Fibroblast of skin of right biceps (primary cell): ENCODE results near the gene ACTL8.
A peak's percentile ranks its signal among the peaks of the same experiment; 100 is the strongest.

Source experiments
- DNase-seq: peaks from one replicate; pipeline ENCODE4 v3.0.0-alpha.2; 2013

The ACTL8 gene, protein sequence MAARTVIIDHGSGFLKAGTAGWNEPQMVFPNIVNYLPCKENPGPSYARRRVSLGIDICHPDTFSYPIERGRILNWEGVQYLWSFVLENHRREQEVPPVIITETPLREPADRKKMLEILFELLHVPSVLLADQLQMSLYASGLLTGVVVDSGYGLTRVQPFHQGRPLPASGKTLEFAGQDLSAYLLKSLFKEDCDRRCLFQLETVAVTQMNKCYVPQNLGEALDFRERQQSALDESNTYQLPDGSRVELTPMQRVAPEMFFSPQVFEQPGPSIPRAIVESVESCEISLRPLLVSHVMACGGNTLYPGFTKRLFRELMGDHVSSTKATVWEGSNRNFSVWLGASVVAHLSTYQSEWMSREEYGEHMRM

DNA sequence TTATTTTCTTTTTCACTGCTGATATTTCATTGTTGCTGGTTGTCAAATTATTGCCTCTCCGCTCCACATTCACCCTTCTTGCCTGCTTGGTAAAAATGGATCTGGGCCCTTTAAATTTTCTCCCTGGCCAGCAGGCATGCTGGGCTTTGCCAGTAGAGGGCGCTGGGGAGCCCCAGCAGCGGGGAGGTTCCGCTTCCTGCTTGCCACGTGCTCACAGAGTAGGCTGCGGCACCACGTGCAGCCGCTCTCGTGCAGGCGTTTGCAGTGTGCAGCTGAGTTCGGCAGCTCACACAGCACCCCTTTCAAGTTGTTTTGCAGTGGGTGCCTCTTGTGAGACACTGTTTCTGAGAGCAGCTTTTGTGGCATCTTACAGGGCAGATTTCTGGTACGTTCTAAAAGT is at the start of gene ACTL8:
TSS of gene ACTL8 (plus strand) at position 214 of the 400 bp plus-strand sequence. CDS start 67,676 bp downstream, outside the sequence.
- no peak for DNase-seq

DNA sequence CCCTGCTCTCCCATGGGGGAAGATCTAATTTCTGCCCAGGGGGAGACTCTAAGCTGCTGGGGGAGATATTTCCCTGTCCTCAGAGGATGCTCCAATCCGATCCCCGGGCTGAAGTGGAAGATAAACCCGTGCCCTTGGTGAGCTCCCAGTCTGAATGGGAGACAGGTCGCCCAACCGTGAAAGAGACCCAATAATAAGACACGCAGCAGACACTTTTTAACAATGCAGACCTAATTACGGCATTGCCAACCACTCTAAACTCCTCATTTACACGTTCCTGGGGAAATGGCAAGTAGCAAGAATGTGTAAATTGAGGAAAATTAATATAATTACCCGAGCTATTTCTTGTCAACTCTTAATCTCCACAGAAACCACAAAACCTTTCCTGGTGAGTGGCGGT is 48.7 kb upstream of the ACTL8 start:
- no peak for DNase-seq

DNA sequence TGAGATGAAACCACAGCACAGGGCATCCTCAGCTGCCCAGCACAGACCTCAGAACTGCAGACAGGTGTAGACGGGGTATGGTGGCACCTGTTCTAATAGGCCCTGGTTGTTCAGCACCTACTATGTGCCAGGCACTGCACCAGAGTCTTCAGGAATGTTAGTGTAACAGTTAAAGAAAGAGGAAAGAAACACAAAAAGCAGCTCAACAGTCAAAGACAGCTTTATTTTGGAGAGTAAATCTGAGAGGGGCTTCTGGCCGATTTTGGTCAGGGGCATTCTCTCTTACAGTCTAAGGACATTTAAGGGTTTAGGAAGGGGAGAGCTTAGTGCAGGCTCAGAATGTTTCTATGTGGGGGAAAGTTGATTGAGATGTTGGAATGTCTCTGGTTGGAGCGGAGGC is 45.2 kb upstream of the ACTL8 start:
- DNase-seq = no peak

DNA sequence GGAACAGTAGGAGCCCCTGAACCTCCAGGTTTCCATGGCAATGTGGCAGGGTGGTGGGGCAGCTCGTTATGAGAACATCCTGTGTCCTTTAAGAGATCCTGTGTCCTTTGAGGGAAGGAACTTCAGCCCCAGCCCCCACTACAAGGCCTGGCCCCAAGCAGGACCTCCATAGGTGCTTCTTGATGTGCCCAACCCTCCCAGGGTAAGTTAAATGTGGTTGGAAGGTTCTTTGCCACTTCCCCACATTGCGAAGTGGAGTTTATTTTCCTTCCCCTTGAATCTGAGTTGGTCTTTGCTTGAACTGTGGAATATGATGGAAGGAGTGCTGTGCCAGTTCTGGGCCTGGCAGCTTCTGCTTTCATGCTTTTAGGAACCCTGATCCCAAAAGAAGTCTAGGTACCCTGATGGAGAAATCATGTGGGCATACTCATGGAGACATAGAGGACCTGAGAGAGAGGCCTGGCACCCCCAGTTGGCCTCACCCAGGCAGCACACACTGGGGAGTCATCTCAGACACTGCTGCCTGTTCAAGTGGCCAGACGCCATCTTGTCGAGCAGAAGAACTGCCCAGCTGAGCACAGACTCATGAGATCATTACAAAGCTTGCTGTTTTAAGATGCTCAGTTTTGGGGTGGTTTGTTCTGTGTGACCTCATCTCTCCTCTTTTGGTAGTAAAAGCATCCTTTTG is 44.1 kb upstream of the ACTL8 start:
- no peak for DNase-seq

DNA sequence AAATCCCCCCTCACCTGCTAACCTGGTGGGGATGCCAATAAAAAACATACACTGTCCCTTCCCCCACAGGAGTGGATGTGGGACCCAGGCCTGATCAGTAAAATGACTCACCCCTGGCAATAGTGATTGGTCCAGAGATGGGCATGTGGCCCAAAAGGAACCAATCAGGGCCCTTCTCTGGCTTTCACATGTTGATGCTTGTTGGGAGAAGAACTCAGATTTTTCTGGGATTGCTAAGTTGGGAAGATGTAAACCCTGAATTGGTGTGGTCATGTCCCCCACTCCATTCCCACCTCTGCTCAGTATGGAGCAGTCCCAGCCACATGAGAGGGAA is 43.6 kb upstream of the ACTL8 start:
- no peak for DNase-seq

DNA sequence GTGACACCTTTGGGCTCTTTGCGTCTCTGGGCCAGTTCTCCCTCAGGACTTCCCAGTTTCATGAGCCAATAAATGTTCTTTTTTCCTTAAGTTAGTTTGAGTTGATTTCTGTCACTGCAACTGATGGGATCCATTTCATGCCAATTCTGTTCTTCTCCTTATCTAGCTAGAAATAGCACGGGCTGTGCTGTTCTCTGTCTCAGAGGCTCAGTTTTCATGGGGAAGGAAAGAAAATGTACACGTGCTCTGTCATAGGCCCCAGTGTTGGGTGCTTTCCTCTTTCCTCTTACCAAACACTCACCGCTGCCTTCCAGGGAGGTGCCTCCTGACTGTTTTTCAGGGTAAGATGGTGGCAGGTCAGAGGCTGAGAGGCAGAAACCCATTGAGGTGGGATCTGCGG is 43.2 kb upstream of the ACTL8 start:
- no peak for DNase-seq

DNA sequence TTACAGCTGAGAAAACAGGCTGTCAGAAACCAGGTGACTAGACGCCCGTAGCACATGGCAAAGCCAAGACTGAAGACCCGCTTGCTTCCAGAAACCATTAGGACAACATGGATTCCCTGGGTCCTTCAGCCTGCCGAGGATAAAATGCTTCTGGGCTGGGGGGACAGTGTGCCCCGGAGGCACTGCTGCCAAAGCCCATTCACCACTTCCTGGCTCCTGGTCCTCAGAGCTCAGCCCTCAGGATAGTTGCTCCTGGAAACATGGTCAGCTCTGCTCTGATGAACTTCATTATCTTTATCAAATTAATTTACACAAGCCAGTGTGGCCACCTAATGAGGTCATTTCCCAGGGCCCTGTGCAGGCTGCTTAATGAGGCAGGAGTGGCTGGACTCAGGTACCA is 41.1 kb upstream of the ACTL8 start:
- DNase-seq = no peak

DNA sequence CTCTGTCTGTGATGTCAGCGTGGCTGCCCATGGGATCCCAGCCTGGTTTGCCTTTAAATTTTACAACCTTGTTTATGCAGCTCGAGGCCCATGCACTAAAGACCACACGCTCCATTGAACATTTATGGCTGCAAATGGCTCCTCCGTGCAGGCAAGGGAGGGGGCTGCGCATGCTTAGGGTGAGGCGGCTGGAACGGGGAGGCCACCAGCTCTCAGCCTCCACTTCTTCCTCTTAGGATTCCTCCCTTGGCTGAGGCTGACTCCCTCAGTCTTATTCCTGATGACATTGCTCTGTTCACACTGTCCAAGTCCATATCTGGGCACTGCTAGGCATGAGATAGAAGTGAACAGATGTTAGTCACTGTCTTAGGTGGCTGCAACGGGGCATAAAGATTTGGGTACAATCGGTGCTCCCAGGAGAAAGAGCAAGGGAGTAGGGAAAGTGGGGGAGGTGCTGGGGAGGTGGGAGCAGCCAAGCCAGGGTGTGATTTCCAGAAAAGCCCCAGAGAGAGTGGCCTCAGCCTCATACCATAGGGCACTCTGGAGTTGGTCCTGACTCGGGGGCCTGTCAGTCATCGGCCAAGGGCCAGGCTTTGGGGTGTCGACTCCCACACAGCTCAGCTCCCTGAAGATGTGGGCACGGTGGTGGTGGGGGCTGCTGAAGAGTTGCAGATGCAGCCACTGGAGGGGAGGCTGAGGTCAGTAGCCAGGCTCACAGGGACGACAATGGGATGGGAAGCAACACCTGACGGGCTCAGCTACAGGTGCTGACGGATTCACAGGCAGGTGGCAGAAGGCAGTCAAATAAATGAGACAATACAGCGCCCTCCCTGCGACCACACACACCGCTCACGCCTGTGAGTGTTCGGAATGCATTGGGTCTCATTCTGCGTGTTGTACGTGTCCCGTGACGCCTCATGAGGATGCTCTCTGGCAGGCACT is 37.3 kb upstream of the ACTL8 start:
- no peak for DNase-seq

DNA sequence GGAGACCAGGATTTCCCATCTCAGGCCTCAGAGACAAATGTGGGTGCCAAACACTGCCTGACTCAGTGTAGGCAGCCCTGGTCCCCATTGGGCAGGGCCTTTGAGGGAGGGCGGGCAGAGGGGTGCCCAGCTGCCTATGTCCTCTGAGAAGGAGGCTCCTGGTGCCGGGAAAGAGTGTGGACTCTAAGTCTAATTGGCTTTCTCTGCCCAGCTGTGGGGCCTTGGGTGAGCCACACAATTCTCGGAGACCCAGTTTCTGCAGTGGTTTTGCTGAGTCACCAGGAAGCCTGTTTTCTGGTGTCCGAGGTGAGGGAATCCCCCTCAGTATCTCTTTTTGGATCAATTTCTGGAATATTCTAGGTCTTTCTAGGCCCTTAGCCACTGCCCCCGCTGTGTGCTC is 35.3 kb upstream of the ACTL8 start:
- peak; percentile 39 for DNase-seq

DNA sequence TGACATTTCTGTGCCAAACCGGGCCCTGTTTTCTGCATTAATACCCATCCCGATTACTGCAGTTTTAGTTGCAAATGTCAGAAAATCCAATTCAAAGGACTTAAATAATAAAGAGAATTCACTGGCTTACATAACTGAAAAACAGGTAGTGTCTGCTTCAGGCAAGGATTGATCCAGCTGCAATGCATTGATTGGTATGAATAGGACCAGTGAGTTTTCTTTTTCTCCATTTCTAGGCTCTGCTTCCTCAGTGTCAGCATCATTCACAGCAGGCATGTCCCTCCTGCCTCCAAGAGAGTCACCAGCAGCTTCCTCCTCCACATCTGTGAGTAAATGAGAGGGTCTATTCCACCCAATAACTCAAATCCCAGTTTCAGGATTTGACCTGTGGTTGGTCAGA is 33.7 kb upstream of the ACTL8 start:
- DNase-seq = no peak

DNA sequence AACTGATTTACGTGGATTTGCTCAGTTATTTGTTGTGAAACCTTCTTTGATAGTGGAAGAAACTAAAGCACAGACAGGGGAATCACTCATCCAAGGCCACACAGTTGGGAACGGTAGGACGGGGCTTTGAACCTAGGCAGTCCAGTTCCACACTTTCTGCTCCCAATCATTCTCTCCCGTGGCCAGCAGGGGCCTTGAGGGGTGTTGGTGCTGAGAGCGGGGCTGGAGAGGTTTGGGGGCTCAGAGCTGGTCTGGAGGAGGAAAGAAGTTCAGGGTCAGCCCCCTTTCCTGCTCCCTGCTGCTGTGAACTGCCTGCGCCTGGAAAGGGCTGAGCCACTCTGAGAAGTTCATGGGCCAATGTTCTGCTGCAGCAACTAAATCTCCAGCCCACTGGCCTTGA is 31.4 kb upstream of the ACTL8 start:
- DNase-seq = no peak

DNA sequence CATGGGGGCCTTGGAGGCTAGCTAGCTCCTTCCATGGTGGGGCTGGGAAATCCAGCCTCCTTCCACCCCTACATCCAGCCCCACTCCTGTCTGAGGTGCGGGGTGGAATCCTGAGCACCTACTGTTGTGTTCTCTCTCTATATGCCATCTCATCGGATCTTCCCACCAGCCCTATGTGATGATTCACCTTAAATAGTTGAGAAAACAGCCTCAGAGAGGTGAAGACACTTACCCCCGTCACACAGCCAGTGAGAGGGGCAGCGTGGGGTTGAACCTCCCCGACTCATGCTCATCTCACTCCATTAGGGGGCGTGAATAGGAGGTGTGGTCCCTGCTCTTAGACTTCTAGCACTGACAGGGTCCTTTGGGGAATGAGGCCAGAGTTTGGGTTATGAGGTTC is 31.0 kb upstream of the ACTL8 start:
- DNase-seq = no peak

DNA sequence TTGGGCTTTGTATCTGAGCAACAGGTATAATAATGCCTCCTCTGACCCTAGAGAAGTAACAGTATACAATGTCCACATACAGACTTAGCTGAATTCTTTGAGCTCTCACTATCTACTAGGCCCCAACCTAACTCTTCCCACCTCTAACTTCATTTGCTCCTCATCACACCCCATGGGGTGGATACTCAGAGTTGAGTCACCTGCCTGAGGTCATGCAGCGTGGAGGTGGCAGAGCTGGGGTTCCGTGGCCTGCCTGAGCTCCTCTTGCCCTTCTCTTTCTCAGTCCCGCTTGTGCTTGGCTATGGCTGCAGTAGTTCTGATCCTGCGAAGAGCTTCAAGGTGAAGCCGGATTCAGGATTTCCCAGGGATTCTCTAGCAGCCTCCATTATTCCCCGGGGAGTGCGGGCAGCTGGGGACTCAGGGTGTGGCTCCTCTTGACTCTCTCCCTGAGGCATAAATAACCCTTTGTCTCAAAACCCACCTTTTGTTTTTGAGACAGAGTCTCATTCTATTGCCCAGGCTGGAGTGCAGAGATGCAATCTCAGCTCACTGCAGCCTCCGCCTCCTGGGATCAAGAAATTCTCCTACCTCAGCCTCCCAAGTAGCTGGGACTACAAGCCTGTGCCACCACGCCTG is 29.9 kb upstream of the ACTL8 start:
- no peak for DNase-seq

DNA sequence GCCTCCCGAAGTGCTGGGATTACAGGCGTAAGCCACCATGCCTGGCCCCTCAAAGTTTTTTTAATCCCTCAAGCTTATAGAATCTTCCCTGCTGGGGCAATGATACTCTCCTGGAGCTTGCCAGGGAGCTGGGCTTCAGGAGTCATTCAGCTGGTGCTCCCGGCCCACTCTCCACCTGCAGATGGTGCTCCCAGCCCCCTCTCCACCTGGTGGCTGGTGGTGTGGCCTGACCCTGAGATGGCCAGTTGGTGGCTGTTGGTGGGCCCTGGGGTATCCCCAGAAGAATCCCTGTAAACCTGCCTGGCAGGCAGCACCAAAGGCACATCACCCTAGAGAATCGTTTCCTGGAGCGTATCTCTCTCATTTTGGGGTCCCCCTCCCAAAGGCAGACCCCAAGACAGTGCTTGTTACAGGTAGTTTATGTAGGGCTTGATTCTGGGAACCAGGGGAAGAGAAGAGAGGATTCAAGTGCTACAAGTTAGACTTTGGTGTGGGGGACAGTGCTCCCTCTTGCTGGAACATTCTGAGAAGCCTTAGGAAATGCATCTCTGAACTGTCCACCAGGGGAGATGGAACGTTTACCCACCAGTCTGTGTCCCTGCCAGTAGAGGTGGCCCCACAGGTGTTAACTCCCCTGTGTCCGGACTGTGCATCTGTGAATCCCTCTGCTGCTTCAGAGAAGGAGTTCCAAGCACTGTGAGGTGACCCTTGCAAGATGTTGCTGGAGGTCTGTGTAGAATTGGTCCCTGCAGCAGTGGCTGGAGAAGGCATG is 29.1 kb upstream of the ACTL8 start:
- DNase-seq = no peak

DNA sequence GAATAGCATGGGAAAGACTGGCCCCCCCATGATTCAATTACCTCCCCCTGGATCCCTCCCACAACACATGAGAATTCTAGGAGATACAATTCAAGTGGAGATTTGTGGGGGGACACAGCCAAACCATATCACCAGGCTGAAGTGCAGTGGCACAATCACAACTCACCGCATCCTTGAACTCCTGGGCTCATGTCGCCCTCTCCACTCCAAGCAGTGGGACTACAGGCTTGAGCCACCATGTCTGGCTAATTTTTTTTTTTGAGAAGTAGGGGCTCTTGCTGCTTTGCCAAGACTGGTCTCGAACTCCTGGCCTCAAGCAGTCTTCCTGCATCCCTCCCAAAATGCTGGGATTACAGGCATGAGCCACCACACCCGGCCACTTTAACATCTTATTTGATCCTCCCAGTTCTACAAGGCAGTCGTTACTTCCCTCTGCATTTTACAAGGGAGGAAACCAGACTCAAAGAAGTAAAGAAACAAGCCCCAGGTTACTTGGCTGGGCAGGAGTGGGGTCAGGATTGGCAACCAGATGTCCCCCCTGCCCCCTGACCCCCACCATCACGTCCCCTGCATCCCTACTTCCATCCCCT is 26.9 kb upstream of the ACTL8 start:
- no peak for DNase-seq

DNA sequence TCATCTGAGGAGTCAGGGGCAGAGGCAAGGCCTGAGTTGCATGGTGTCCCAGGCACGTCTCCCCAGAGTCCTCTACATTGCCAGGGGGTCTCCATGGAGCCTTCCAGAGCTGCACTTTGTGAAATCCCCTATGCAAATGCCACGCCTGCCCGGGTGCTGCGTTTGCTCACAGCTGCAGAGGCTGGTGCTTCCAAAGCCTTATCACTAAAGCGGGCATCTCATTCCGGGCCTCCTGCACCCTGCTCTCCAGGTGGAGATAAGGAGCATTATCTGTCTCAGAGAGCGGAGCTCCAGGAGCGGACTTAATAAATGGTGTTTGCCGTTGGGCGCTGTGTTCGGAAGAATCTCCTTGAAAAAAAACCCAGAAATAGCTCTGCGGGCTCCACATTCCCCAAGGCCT is 25.9 kb upstream of the ACTL8 start:
- DNase-seq = no peak

DNA sequence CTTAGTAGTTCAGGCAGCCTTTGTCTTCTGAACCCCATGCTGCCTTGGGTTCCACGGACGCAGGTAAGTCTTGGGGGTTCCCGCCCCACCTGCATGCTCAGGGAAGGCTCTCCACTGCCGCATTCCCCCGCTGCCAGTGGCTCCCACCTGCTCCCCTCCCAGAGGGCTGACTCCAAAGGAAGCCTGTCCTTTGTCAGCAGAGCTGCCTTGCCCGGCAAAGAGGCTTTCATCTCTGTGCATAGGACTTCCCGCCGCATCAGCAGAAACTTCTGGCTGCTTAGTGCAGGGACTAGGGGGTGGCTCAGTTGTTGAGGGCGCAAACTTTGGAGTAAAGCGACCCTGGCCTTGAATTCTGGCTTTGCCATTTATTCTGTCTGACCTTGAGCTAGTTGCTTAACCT is 25.2 kb upstream of the ACTL8 start:
- DNase-seq = no peak

DNA sequence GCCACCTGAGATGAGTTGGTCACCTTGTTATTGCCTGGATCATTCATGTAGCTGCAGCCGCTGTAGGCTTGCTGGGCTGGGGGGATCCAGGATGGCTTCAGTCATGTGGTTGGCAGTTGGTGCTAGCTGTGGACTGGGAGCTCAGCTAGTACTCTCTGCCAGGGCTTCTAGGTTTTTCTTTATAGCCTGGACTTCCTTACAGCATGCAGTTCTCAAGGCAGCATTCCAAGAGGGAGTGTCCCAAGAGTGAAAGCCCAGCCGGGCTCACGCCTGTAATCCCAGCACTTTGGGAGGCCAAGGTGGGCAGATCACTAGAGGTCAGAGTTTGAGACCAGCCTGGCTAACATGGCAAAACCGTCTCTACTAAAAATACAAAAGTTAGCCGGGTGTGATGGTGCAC is 23.7 kb upstream of the ACTL8 start:
- no peak for DNase-seq

DNA sequence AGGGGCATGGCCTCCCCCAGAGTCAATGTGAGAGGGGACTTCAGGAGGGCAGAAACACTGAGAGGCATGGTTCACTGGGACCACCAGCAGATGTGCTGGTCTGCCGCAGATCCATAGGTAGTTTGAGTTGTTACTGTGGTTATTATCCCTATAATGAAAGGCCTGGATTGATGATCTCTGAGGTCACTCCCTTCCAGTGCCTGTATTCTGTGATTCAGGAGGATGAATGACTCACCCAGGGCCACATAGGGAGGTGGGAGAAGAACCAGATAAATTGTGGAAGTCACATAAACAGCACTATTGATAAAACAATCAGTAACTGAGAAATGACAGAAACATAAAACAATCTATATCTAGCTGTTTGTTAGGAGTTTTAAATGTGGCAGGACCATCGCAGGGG is 22.7 kb upstream of the ACTL8 start:
- peak; percentile 73 for DNase-seq

DNA sequence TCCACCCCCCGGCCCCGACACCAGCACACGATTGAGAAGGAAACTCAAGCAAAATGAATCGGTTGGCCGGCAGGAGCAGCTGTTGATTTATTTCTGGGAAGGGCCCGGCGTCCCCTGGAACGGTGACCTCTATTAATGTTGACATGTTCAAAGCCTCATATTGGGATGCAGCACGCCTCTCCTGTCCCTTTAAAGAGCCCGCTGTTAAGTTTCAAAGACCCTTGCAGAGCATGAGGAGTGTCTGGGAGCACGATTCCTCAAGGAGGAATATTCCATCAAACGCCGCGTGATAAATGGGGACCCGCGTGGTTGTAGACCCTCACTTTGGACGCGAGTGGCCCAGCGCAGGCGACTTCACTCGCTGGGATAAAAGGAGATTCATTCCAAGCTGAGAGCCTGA is 21.5 kb upstream of the ACTL8 start:
- no peak for DNase-seq

DNA sequence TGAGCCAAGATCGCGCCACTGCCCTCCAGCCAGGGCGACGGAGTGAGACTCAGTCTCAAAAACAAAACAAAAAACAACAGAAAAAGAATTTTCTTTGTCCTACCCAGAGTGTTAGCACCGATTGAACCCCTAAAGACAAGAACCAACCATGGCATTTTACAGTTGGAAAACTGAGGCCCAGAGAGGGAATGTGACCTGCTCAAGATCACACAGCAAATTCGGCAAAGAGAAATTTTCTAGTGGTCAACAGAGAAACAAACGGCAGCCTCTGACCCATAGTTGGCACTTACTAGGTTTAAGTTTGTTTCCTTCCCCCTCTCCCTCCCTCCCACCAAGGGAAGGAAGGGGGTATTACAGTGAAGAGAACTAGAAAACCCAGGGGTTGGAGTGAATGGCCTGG is 20.5 kb upstream of the ACTL8 start:
- DNase-seq = no peak

DNA sequence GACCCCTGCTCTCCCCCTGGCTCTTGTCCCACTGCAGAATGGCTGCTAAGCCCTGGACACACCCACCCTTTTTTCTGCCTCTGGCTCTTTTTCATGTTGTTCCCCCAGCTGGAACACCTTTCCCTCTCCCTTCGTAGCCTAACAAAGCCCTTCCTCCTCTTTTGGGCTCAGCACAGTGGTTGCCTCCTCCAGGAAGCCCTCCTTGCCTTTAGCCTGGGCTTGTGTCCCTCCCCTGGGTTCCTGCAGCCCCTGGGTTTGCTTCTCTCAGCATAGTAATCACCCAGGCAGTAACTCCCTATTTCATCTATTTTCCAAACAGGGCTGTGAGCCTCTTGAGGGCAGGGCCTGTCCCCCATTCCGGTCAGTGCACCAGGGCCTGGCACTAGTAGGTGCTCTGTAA is 19.8 kb upstream of the ACTL8 start:
- DNase-seq = no peak
